OCI-LY7 (cell line): ENCODE results near the gene VTI1A.

Experiments used
- EZH2phosphoT487 ChIP-seq: fragments of 200-600 bp; sonication (generic); IDR thresholded peaks from 2 replicates; pipeline ENCODE4 v1.6.1; 2018; ENCODE audit warnings: low read depth, borderline replicate concordance, mild to moderate bottlenecking, mixed run types, antibody characterized with exemption, low read length, moderate library complexity, mixed read lengths
- TF ChIP-seq, protein P1 (sequence below): fragments of 200-600 bp; sonication (generic); conservative IDR thresholded peaks from 2 replicates; pipeline ENCODE4 v1.5.1; 2014; ENCODE audit warnings: mild to moderate bottlenecking, antibody characterized with exemption, low read length, moderate library complexity, mixed read lengths

DNA sequence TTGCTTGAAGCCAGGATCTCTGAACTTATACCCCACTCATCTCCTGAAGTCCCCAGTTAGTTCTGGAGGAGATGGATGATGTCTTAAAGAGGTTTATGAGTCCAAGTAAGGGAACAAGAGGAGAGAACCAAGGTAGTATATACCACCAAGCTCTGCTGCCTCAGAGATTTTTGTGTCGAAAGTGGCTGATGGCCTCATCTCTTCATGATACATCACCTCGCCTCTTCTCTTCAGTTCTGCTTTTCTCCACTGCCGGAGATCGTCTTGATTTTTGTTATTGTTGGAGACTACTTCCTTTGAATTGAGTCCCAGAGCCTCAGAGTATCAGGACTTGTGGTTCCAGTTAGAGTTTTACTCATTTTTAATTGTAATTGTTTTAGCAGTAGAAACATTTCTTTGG, 1.9 kb downstream of the VTI1A start:
- TF ChIP-seq, protein P1, sequence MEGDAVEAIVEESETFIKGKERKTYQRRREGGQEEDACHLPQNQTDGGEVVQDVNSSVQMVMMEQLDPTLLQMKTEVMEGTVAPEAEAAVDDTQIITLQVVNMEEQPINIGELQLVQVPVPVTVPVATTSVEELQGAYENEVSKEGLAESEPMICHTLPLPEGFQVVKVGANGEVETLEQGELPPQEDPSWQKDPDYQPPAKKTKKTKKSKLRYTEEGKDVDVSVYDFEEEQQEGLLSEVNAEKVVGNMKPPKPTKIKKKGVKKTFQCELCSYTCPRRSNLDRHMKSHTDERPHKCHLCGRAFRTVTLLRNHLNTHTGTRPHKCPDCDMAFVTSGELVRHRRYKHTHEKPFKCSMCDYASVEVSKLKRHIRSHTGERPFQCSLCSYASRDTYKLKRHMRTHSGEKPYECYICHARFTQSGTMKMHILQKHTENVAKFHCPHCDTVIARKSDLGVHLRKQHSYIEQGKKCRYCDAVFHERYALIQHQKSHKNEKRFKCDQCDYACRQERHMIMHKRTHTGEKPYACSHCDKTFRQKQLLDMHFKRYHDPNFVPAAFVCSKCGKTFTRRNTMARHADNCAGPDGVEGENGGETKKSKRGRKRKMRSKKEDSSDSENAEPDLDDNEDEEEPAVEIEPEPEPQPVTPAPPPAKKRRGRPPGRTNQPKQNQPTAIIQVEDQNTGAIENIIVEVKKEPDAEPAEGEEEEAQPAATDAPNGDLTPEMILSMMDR = no peak
- TF ChIP-seq EZH2phosphoT487 = no peak
